ENCODE data around the gene IL2RG.

Gene IL2RG

GRCh38 chrX:71111141-71111843 is at the start of gene IL2RG:
Gene IL2RG, minus strand, starts transcription at chrX:71111577. Its CDS starts 38 bp downstream, at chrX:71111539.
- DNase-seq = peak; percentile 28

GRCh38 chrX:71160475-71160874 is 49.1 kb upstream of the IL2RG start:
- DNase-seq = no peak

GRCh38 chrX:71159335-71159734 is 48.0 kb upstream of the IL2RG start:
- no peak for DNase-seq

GRCh38 chrX:71158603-71159002 is 47.2 kb upstream of the IL2RG start:
- no peak for DNase-seq

- no peak for DNase-seq
Observed at GRCh38 chrX:71154641-71155040, 43.3 kb upstream of the IL2RG start.

DNA sequence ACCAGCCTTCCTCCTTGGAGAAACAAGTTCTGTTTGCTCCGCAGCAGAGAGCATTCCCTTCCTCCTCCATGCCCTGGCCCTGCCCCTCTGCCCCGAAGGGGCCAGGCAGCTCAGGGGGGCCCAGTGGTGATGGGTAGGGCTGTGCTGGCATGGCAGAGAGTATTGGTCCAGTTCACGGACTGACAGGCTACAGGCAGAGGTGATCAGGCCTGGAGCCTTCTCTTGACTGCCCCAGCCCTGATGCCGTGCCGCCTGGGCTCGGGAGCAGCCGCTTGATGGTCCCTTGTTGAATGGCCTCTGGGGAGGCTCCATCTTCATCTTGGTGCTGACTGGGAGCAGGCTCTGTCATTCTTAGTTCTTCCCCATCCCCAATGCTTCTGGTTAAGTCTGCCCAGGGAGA is 42.8 kb upstream of the IL2RG start:
- no peak for DNase-seq

- DNase-seq = no peak
Observed at GRCh38 chrX:71151366-71151765, 40.0 kb upstream of the IL2RG start.

GRCh38 chrX:71148278-71148663 is 36.9 kb upstream of the IL2RG start:
- no peak for DNase-seq

DNA sequence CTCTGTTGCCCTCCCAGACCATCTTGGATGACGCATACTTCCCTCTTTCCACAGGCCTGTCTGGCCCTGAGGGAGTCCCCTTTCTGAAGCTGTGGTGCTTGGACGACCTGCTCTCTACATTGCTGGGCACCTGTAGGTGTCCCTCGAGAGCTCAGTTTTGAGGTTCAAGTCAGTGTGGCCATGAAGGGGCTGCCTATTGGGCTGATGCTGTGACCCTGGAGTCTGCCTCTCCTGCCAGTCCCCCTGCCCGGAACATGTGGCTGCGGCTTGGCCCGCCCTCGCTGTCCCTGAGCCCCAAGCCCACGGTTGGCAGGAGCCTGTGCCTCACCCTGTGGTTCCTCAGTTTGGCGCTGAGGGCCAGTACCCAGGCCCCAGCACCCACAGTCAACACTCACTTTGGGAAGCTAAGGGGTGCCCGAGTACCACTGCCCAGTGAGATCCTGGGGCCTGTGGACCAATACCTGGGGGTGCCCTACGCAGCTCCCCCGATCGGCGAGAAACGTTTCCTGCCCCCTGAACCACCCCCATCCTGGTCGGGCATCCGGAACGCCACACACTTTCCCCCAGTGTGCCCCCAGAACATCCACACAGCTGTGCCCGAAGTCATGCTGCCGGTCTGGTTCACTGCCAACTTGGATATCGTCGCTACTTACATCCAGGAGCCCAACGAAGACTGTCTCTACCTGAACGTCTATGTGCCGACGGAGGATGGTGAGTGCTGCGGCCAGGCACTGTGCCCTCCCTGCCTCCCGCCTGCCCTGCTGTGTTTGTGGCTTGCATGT is 36.3 kb upstream of the IL2RG start:
- DNase-seq = no peak

DNA sequence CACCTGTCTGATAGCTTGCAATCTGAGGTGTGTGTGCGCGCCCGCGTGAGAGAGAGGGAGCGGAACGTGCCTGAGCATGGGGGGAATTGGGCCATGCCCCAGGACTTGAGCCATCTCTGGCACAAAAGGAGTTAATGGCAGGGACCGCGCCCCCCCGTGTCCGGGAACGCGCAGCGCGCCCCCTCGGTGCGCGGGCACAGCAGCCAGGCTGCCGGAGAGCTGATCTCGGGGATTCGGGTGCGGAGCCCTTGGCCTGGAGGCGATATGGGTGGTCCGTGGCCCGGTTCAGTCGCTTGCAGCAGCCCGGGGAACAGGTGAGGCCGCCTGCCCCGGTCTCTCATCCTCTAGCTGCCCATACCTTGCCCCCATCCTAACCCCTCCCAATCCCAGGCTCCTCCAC is 33.3 kb upstream of the IL2RG start, which contains the start of gene NLGN3:
TSS of gene NLGN3 (plus strand) at position 191 of the 400 bp plus-strand sequence. CDS start 2,909 bp downstream, outside the sequence.
- peak; percentile 4 for DNase-seq

DNA sequence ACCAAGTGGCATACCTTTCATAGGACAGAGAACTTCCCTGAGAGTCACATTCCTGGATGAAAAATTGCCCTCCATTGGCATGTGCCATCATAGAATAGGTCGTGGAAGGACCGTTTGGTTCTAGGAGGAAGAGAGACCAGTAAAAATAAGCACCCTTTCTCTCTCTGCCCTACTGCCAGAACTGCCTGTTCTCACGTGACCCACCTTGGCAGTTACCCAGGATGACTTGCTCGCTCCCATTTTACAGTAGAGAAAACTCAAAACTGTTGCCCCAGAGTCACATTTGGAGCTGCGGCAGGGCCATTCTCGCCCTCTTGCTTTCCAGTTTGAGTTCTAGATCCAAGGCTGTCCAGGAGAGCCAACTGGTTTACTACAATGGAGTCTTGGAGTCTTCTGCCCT is 32.1 kb upstream of the IL2RG start:
- no peak for DNase-seq

DNA sequence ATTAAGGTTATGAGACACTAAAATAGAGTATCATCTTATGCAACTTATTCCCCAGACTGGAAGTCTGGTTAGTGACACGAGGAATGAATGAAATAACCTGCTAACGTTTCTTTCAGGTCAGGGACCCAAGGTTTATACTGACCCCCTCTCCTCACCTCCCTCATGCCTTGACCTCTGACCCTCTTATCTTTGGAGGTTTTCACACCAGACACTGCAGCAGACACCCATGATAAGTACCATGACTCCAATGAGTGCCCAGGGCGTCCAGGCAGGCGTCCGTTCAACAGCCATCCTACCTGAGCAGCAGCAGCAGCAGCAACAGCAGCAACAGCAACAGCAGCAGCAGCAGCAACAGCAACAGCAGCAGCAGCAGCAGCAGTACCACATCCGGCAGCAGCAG is 29.1 kb upstream of the IL2RG start:
- no peak for DNase-seq

GRCh38 chrX:71131510-71131909 is 20.1 kb upstream of the IL2RG start:
- DNase-seq = no peak

DNA sequence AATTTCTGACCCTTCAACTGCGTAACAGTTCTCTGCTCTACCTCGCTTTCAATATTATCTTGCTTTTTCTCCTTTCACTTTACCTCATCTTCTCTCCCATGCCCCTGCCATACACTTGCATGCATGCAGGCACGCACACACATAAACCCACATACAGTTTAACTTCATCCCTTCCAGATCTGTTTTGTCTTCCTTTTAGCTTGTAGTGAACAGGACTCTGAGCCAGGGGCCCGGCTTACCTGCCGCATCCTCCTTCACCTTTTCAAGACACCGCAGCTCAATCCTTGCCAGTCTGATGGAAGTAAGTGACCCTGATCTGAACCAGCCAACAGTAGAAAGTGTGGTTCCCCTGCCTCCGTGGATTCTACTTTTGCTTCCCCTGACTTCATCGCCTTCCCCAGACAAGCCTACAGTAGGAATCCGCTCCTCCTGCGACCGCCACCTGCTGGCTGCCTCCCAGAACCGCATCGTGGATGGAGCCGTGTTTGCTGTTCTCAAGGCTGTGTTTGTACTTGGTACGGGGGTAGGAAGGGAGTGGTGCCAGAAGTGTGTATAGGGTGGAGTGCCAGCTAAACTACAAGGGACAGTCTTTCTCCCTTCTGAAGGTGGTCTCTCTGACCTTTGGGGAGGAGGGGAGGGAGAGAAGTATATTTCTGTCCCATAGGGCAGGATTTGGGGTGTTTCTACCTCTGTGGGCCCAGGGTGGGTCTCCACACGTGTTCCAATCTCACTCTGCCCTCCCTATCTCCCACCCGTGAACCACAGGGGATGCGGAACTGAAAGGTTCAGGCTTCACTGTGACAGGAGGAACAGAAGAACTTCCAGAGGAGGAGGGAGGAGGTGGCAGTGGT is 17.8 kb upstream of the IL2RG start:
- DNase-seq = peak; percentile 27

- DNase-seq = no peak
Observed at GRCh38 chrX:71128166-71128833, 16.9 kb upstream of the IL2RG start.

DNA sequence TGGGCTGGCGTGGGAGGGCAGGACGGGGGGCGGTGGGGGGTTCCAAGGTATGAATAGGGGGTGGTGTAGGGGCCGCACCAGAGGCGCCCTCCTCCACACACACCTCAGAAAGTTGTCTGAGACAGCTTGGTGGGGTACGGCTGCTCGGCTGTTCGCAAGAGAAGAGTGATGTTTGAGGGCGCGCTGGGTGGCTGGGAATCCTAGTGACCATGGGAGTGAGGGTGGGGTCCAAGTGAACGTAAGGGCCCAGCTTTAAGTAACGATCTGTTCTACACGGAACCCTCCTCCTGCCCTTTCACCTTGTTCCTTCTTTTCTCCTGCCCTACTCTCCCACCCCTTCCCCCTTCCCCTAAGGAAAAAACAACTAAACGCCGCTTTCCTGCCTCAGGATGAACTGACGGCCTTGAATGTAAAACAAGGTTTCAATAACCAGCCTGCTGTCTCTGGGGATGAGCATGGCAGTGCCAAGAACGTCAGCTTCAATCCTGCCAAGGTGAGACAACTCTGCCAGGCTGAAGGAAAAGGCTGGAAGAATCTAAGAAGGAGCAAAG is 7.7 kb upstream of the IL2RG start:
- peak; percentile 8 for DNase-seq

DNA sequence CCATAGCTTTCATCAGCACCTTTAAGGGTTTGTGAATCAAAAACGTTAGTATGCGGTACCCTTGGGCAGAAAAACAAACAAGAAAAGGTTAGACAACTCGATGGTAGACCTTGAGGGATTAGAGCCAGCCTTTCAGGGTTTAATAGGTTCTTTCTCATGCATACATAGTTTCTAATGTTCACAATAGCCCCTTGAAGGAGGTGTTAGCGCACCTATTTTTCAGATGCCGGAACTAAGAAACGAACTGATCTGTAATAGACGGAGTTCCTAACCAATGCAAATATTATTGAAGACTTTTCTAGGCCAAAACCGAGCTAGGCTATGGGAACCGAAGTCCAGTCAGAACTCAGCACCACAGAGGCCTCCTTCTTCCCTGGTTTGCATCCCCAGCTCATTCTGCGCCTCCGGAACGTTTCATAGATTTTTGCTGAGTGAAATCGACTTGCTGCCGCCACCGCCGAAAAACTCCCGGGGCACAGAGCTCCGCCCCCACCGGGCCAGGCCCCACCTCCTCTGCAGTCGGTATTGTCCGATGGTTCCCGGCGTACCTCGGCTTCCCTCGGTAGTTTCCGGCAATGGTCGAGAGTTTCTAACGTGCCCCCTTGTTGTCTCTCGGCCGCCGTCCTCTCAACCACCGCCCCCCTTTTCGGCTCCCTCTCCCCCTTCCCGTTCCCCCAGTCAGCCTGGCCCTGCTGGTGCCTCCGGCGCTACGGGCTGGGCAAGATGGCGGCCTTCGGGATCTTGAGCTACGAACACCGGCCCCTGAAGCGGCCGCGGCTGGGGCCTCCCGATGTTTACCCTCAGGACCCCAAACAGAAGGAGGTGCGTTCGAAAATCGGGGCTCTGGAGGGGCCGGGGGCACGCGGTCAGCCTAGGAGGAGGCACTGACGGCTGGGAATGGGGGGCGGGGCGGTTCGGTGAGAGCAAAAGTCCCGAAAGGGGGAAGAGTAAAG is 6.9 kb upstream of the IL2RG start, which contains the start of gene MED12:
TSS of gene MED12 (plus strand) at position 565 of the 953 bp plus-strand sequence. CDS start at position 724, 159 bp downstream.
- DNase-seq = peak; percentile 84

- DNase-seq = no peak
Observed at GRCh38 chrX:71117358-71117757, 6.0 kb upstream of the IL2RG start.

DNA sequence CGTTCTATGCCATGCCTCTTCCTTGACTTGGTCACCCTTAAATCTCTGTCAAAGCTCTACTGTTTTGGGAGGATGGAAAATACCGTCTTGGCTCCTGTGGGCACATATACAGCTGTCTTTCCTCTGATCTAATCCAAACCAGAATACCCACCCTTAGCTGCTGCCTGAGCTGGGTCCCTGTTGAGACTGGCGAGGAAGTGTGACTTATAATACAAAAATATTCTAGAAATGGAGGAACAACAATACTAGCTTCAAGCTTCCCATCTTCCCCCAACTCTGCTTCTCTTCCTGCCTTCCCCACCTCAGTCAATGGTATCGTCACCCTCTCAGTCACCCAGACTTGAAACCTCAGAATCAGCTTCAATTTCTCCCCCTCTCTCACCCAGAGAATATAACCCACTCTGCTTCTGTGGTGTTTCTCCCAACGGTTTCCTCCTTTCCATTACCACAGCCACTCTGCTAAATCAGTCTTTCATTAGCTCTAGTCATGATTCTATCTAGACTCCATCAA is 599 bp upstream of the IL2RG start:
- DNase-seq = no peak

GRCh38 chrX:71109051-71109450 is 2.3 kb downstream of the IL2RG start:
- DNase-seq = no peak
